ENCODE measurements around the gene FAM193A.

- TF ChIP-seq CTCF (IDR thresholded peaks at IDR 0.05; ENCODE audit: insufficient read depth, low read length) (no peak), POLR2AphosphoS5 (IDR thresholded peaks at IDR 0.05; ENCODE audit: low read depth) (no peak), SPI1 (IDR thresholded peaks at IDR 0.05; ENCODE audit: borderline replicate concordance, low read depth) (no peak), GABPA (IDR thresholded peaks at IDR 0.05; ENCODE audit: low read depth) (no peak)
These were observed 150.2 kb downstream of the FAM193A start for GRCh38 chr4:2686379-2687265.
